Thymus (tissue), 11 donors: Measurements from ENCODE around the gene CCDC117. TPM values are rescaled to one million over a fixed set of nuclear protein-coding genes. Genes with fewer than 3 reads are reported as not detected.
"Not testable (repeated sequence)": the region's sequence is repeated elsewhere in the genome, so short reads cannot be mapped to it uniquely, and the experiment has no call there.

Experiments
- DNase-seq, 9 donors: peaks; one replicate each; pipeline ENCODE4 v3.0.0-alpha.2; 2013; ENCODE audit warnings: low spot score in 9 of 9, low read depth in 6 of 9, missing footprints in 1 of 9
- H3K27ac ChIP-seq, 2 donors: one replicate each; pipeline ENCODE4 v1.5.1; 2013; ENCODE audit warnings: control low read depth in 1 of 2, low read depth in 1 of 2, low read length in 1 of 2, mild to moderate bottlenecking in 1 of 2, moderate library complexity in 1 of 2
- H3K27me3 ChIP-seq, 2 donors: one replicate each; pipeline ENCODE4 v1.5.1; 2013; ENCODE audit warnings: low read length in 1 of 2; ENCODE audit not compliant: control insufficient read depth in 2 of 2, insufficient read depth in 1 of 2
- H3K36me3 ChIP-seq, 2 donors: one replicate each; pipeline ENCODE4 v1.5.1; 2013; ENCODE audit warnings: low read length in 1 of 2, mild to moderate bottlenecking in 1 of 2, moderate library complexity in 1 of 2; ENCODE audit not compliant: control insufficient read depth in 2 of 2, insufficient read depth in 2 of 2
- H3K4me1 ChIP-seq, 2 donors: one replicate each; pipeline ENCODE4 v1.5.1; 2013; ENCODE audit warnings: low read length in 2 of 2; ENCODE audit not compliant: control insufficient read depth in 2 of 2, insufficient read depth in 2 of 2
- H3K4me3 ChIP-seq, 2 donors: one replicate each; pipeline ENCODE4 v1.5.1; 2013; ENCODE audit warnings: low read length in 2 of 2, control low read depth in 1 of 2, mild to moderate bottlenecking in 1 of 2
- H3K9me3 ChIP-seq, 2 donors: one replicate each; pipeline ENCODE4 v1.5.1; 2013; ENCODE audit warnings: low read length in 1 of 2, mild to moderate bottlenecking in 1 of 2; ENCODE audit not compliant: control insufficient read depth in 2 of 2, insufficient read depth in 1 of 2
- WGBS: extraction: QIAGEN DNeasy Blood & Tissue Kit; methylation state at CpG from one replicate; pipeline ENCODE4 v1.1.7; 2013; 5-methylcytosine and 5-hydroxymethylcytosine counted together
- polyA plus RNA-seq: library from polyadenylated mRNA; stranded (reverse); fragments of 200-250 nt; gene quantifications from one replicate; pipeline ENCODE4 v1.2.3, GENCODE V29; 2013
- total RNA-seq: library from RNA; stranded (reverse); fragments of 120-200 nt; gene quantifications from one replicate; pipeline ENCODE4 v1.2.4, GENCODE V29; 2013
- donor health status: healthy.

CCDC117 gene
- total and polyA plus RNA-seq, 2 donors = 18.8 to 24.4 TPM

- H3K4me1 ChIP-seq = peaks cover 73 to 97% of the 10 kb centered on the region in 2 donors
- 74% methylated on average over 5 of the region's 5 CpGs for WGBS
- no peak for DNase-seq
- H3K36me3 ChIP-seq = no peaks in the 10 kb centered on the region
- H3K27me3 ChIP-seq = no peaks in the 10 kb centered on the region
- no peak overlapping the region for H3K4me3 ChIP-seq
- H3K27ac ChIP-seq = peak overlapping the region; percentile 64 to 90
- peaks cover 0 to 2% of the 10 kb centered on the region in 2 donors for H3K9me3 ChIP-seq
Observed at GRCh38 chr22:28819253-28820096, 47.0 kb downstream of the CCDC117 start.

- H3K27me3 ChIP-seq = no peaks in the 10 kb centered on the region
- peaks cover 66 to 92% of the 10 kb centered on the region in 2 donors for H3K4me1 ChIP-seq
- peak overlapping the region in 1 of 2 donors; percentile 99 for H3K27ac ChIP-seq
- H3K9me3 ChIP-seq = peaks cover 0 to 2% of the 10 kb centered on the region in 2 donors
- no peaks in the 10 kb centered on the region for H3K36me3 ChIP-seq
- H3K4me3 ChIP-seq = no peak overlapping the region
- no peak for DNase-seq
- 83% methylated on average over 2 of the region's 2 CpGs for WGBS
Observed at GRCh38 chr22:28820885-28821284, 48.4 kb downstream of the CCDC117 start.

GRCh38 chr22:28821452-28821851, 49.0 kb downstream of the CCDC117 start:
- Histone ChIP-seq H3K27ac (peak overlapping the region; percentile 53 to 99), H3K4me3 (no peak overlapping the region), H3K27me3 (no peaks in the 10 kb centered on the region), H3K36me3 (no peaks in the 10 kb centered on the region), H3K4me1 (peaks cover 66 to 87% of the 10 kb centered on the region in 2 donors), H3K9me3 (peaks cover 0 to 2% of the 10 kb centered on the region in 2 donors)
- DNase-seq = no peak
- WGBS = 96% methylated on average over 1 of the region's 1 CpG

GRCh38 chr22:28822930-28823551, 50.5 kb downstream of the CCDC117 start:
- peak overlapping the region; percentile 92 to 99 for H3K27ac ChIP-seq
- no peaks in the 10 kb centered on the region for H3K27me3 ChIP-seq
- peaks cover 1 to 4% of the 10 kb centered on the region in 2 donors for H3K9me3 ChIP-seq
- H3K36me3 ChIP-seq = no peaks in the 10 kb centered on the region
- 1% methylated on average over 4 of the region's 4 CpGs for WGBS
- H3K4me1 ChIP-seq = peaks cover 58 to 75% of the 10 kb centered on the region in 2 donors
- H3K4me3 ChIP-seq = peak overlapping the region; percentile 4 to 9
- DNase-seq = peak in 8 of 9 donors; percentile 74 to 98 (median 90)

- not testable (repeated sequence) for H3K4me3 ChIP-seq, DNase-seq, H3K9me3 ChIP-seq, H3K36me3 ChIP-seq, H3K27me3 ChIP-seq
- Histone ChIP-seq H3K27ac (peak overlapping the region; percentile 42 to 99), H3K4me1 (peaks cover 50 to 74% of the 10 kb centered on the region in 2 donors)
- 98% methylated on average over 9 of the region's 9 CpGs for WGBS
Observed at GRCh38 chr22:28824455-28824854, 52.0 kb downstream of the CCDC117 start.

- H3K27ac ChIP-seq, H3K27me3 ChIP-seq, DNase-seq, H3K36me3 ChIP-seq, H3K4me3 ChIP-seq, H3K9me3 ChIP-seq: not testable (repeated sequence)
- H3K4me1 ChIP-seq = peaks cover 41 to 60% of the 10 kb centered on the region in 2 donors
- 60% methylated on average over 4 of the region's 4 CpGs for WGBS
Observed at GRCh38 chr22:28826430-28826829, 53.9 kb downstream of the CCDC117 start.

- Histone ChIP-seq H3K36me3 (peaks cover 0 to 5% of the 10 kb centered on the region in 2 donors), H3K4me3 (no peak overlapping the region), H3K27me3 (no peaks in the 10 kb centered on the region), H3K9me3 (peaks cover 1 to 4% of the 10 kb centered on the region in 2 donors), H3K27ac (no peak overlapping the region), H3K4me1 (peaks cover 36 to 55% of the 10 kb centered on the region in 2 donors)
- 96% methylated on average over 7 of the region's 7 CpGs for WGBS
- no peak for DNase-seq
Observed at GRCh38 chr22:28826921-28827320, 54.4 kb downstream of the CCDC117 start.

- Histone ChIP-seq H3K4me3 (no peak overlapping the region), H3K4me1 (peaks cover 15 to 30% of the 10 kb centered on the region in 2 donors), H3K9me3 (peaks cover 1 to 4% of the 10 kb centered on the region in 2 donors), H3K36me3 (peaks cover 3 to 5% of the 10 kb centered on the region in 2 donors), H3K27ac (no peak overlapping the region), H3K27me3 (no peaks in the 10 kb centered on the region)
- DNase-seq = peak in 8 of 9 donors; percentile 61 to 90 (median 81)
- 52% methylated on average over 12 of the region's 12 CpGs for WGBS
Observed at GRCh38 chr22:28829358-28830181, 57.1 kb downstream of the CCDC117 start.
